HepG2 (cell line): ENCODE data around the gene TP53TG5. TPM values are rescaled to one million over a fixed set of nuclear protein-coding genes. Genes with fewer than 3 reads are reported as not detected.

Experiments used
- CAMTA2 ChIP-seq: sonication (generic); formaldehyde crosslinking; IDR thresholded peaks from 2 replicates; pipeline ENCODE4 v1.4.0; 2020; ENCODE audit warnings: mild to moderate bottlenecking, missing genetic modification reagents, borderline replicate concordance
- CBFB ChIP-seq: sonication (generic); formaldehyde crosslinking; IDR thresholded peaks from 2 replicates; pipeline ENCODE4 v1.4.0; 2020; ENCODE audit warnings: missing genetic modification reagents
- GZF1 ChIP-seq: sonication (generic); formaldehyde crosslinking; IDR thresholded peaks from 2 replicates; pipeline ENCODE4 v1.5.1; 2020; ENCODE audit warnings: mild to moderate bottlenecking, missing genetic modification reagents
- TBX2 ChIP-seq: sonication (generic); formaldehyde crosslinking; IDR thresholded peaks from 2 replicates; pipeline ENCODE4 v1.5.0; 2020; ENCODE audit warnings: missing genetic modification reagents, mild to moderate bottlenecking, borderline replicate concordance
- TRIM22 ChIP-seq: fragments of 450-650 bp; IDR thresholded peaks from 2 replicates; pipeline ENCODE4 v1.6.1; 2017
- ZBTB8A ChIP-seq: sonication (generic); formaldehyde crosslinking; IDR thresholded peaks from 2 replicates; pipeline ENCODE4 v1.4.0; 2020; ENCODE audit warnings: mild to moderate bottlenecking, low read depth, missing genetic modification reagents, borderline replicate concordance
- ZMYM3 ChIP-seq: sonication (generic); formaldehyde crosslinking; IDR thresholded peaks from 2 replicates; pipeline ENCODE4 v1.5.1; 2020; ENCODE audit warnings: mild to moderate bottlenecking, missing genetic modification reagents
- ZNF10 ChIP-seq: sonication (generic); formaldehyde crosslinking; IDR thresholded peaks from 2 replicates; pipeline ENCODE4 v1.4.0; 2020; ENCODE audit warnings: mild to moderate bottlenecking, low read depth, missing genetic modification reagents, borderline replicate concordance
- ZNF556 ChIP-seq: sonication (generic); formaldehyde crosslinking; IDR thresholded peaks from 2 replicates; pipeline ENCODE4 v1.4.0; 2020; ENCODE audit warnings: mild to moderate bottlenecking, missing genetic modification reagents, borderline replicate concordance
- ZNF564 ChIP-seq: sonication (generic); formaldehyde crosslinking; IDR thresholded peaks from 2 replicates; pipeline ENCODE4 v1.8.1; 2023; ENCODE audit warnings: mild to moderate bottlenecking, missing genetic modification reagents
- ZNF691 ChIP-seq: sonication (generic); formaldehyde crosslinking; IDR thresholded peaks from 2 replicates; pipeline ENCODE4 v1.4.0; 2020; ENCODE audit warnings: missing genetic modification reagents, low read depth, mild to moderate bottlenecking, borderline replicate concordance
- polyA plus RNA-seq, 8 experiments: library from polyadenylated mRNA; depleted of rRNA in 3 of 8; stranded (reverse) in 7 of 8; unstranded in 1 of 8; fragments of >200 nt; fragmentation: Illumina TruSeq in 4 of 8; extraction: Trizol in 4 of 8; gene quantifications; 2 replicates each; pipeline versions ENCODE4 v1.2.1 to v1.2.3, GENCODE V29; 2011 to 2016; ENCODE audit warnings: low read depth in 4 of 8, missing spikeins in 1 of 8, mixed read lengths in 1 of 8; ENCODE audit not compliant: insufficient read depth in 1 of 8
- total RNA-seq, 5 experiments: library from RNA; depleted of rRNA; stranded (reverse); fragments of >200 nt; fragmentation: Illumina TruSeq; extraction: Trizol; gene quantifications; 2 replicates each; pipeline ENCODE4 v1.2.3, GENCODE V29; 2016; ENCODE audit warnings: low read depth in 1 of 5
- TF ChIP-seq, protein P1 (sequence below): sonication (generic); formaldehyde crosslinking; IDR thresholded peaks from 2 replicates; pipeline ENCODE4 v1.4.0; 2020; ENCODE audit warnings: missing genetic modification reagents, borderline replicate concordance
- TF ChIP-seq, protein P2 (sequence below): sonication (generic); formaldehyde crosslinking; conservative IDR thresholded peaks from 2 replicates; pipeline ENCODE4 v1.4.0; 2020; ENCODE audit warnings: missing genetic modification reagents
- TF ChIP-seq, protein P3 (sequence below): sonication (generic); formaldehyde crosslinking; IDR thresholded peaks from 2 replicates; pipeline ENCODE4 v1.8.0; 2022; ENCODE audit warnings: low read depth, missing genetic modification reagents
- TF ChIP-seq, protein P4 (sequence below): sonication (generic); formaldehyde crosslinking; IDR thresholded peaks from 2 replicates; pipeline ENCODE4 v1.4.0; 2020; ENCODE audit warnings: missing genetic modification reagents
- TF ChIP-seq, protein P5 (sequence below): sonication (generic); formaldehyde crosslinking; IDR thresholded peaks from 2 replicates; pipeline ENCODE4 v1.5.0; 2020; ENCODE audit warnings: missing genetic modification reagents

TP53TG5 gene
- total and polyA plus RNA-seq, 2 of the 13 experiments (the other 11 are each of a cell fraction or from before 2014, with no cell fraction given): 0.11 TPM; not detected in 1

GRCh38 chr20:45343532-45344167, 34.5 kb downstream of the TP53TG5 start (continued):
- TF ChIP-seq TRIM22 (no peak), ZNF564 (CRISPR knock-in tag) (no peak), GZF1 (no peak), CBFB (CRISPR knock-in tag) (no peak), ZNF10 (CRISPR knock-in tag) (no peak), ZNF556 (CRISPR knock-in tag) (peak; percentile 74), ZNF691 (no peak), ZBTB8A (CRISPR knock-in tag) (no peak), TBX2 (CRISPR knock-in tag) (peak; percentile 71), CAMTA2 (CRISPR knock-in tag) (no peak), ZMYM3 (CRISPR knock-in tag) (no peak)
- TF ChIP-seq, protein P1, sequence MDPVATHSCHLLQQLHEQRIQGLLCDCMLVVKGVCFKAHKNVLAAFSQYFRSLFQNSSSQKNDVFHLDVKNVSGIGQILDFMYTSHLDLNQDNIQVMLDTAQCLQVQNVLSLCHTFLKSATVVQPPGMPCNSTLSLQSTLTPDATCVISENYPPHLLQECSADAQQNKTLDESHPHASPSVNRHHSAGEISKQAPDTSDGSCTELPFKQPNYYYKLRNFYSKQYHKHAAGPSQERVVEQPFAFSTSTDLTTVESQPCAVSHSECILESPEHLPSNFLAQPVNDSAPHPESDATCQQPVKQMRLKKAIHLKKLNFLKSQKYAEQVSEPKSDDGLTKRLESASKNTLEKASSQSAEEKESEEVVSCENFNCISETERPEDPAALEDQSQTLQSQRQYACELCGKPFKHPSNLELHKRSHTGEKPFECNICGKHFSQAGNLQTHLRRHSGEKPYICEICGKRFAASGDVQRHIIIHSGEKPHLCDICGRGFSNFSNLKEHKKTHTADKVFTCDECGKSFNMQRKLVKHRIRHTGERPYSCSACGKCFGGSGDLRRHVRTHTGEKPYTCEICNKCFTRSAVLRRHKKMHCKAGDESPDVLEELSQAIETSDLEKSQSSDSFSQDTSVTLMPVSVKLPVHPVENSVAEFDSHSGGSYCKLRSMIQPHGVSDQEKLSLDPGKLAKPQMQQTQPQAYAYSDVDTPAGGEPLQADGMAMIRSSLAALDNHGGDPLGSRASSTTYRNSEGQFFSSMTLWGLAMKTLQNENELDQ (CRISPR knock-in tag): no peak
- TF ChIP-seq, protein P2, sequence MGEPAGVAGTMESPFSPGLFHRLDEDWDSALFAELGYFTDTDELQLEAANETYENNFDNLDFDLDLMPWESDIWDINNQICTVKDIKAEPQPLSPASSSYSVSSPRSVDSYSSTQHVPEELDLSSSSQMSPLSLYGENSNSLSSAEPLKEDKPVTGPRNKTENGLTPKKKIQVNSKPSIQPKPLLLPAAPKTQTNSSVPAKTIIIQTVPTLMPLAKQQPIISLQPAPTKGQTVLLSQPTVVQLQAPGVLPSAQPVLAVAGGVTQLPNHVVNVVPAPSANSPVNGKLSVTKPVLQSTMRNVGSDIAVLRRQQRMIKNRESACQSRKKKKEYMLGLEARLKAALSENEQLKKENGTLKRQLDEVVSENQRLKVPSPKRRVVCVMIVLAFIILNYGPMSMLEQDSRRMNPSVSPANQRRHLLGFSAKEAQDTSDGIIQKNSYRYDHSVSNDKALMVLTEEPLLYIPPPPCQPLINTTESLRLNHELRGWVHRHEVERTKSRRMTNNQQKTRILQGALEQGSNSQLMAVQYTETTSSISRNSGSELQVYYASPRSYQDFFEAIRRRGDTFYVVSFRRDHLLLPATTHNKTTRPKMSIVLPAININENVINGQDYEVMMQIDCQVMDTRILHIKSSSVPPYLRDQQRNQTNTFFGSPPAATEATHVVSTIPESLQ (CRISPR knock-in tag): peak; percentile 43; the same call in 1 of the 2 replicates
- TF ChIP-seq, protein P3, sequence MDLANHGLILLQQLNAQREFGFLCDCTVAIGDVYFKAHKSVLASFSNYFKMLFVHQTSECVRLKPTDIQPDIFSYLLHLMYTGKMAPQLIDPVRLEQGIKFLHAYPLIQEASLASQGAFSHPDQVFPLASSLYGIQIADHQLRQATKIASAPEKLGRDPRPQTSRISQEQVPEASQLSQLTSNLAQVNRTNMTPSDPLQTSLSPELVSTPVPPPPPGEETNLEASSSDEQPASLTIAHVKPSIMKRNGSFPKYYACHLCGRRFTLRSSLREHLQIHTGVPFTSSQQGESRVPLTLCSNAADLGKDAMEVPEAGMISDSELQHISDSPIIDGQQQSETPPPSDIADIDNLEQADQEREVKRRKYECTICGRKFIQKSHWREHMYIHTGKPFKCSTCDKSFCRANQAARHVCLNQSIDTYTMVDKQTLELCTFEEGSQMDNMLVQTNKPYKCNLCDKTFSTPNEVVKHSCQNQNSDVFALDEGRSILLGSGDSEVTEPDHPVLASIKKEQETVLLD (CRISPR knock-in tag): no peak
- TF ChIP-seq, protein P4, sequence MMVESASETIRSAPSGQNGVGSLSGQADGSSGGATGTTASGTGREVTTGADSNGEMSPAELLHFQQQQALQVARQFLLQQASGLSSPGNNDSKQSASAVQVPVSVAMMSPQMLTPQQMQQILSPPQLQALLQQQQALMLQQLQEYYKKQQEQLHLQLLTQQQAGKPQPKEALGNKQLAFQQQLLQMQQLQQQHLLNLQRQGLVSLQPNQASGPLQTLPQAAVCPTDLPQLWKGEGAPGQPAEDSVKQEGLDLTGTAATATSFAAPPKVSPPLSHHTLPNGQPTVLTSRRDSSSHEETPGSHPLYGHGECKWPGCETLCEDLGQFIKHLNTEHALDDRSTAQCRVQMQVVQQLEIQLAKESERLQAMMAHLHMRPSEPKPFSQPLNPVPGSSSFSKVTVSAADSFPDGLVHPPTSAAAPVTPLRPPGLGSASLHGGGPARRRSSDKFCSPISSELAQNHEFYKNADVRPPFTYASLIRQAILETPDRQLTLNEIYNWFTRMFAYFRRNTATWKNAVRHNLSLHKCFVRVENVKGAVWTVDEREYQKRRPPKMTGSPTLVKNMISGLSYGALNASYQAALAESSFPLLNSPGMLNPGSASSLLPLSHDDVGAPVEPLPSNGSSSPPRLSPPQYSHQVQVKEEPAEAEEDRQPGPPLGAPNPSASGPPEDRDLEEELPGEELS (CRISPR knock-in tag): peak; percentile 67; the same call in 1 of the 2 replicates
- TF ChIP-seq, protein P5, sequence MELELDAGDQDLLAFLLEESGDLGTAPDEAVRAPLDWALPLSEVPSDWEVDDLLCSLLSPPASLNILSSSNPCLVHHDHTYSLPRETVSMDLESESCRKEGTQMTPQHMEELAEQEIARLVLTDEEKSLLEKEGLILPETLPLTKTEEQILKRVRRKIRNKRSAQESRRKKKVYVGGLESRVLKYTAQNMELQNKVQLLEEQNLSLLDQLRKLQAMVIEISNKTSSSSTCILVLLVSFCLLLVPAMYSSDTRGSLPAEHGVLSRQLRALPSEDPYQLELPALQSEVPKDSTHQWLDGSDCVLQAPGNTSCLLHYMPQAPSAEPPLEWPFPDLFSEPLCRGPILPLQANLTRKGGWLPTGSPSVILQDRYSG: no peak
